Measurements from ENCODE around the gene GDPD1. TPM values are rescaled to one million over a fixed set of nuclear protein-coding genes. Genes with fewer than 3 reads are reported as not detected.
"Not testable (repeated sequence)": the region's sequence is repeated elsewhere in the genome, so short reads cannot be mapped to it uniquely, and the experiment has no call there.

GDPD1 gene
- total RNA-seq, 1 experiment from 2014 or later, result 2.6 TPM

DNA sequence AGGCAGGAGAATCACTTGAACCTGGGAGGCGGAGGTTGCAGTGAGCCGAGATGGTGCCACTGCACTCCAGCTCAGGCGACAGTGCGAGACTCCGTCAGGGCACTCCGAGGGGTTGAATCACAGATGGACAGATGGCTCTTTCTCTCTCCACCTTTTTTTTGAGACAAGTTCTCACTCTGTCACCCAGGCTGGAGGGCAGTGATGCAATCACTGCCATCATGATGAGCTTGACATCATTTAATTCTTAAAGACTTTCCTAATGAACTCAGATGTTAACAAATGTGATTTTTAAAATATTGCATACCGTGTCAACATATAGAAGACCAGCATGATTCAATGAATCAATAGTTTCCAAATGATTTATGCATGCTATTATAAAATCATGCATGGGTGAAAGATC lies 3.5 kb downstream of the GDPD1 start:
- H3K4me1 Mint-ChIP-seq, result peaks cover 6 to 7% of the 10 kb centered on the region in 2 experiments

DNA sequence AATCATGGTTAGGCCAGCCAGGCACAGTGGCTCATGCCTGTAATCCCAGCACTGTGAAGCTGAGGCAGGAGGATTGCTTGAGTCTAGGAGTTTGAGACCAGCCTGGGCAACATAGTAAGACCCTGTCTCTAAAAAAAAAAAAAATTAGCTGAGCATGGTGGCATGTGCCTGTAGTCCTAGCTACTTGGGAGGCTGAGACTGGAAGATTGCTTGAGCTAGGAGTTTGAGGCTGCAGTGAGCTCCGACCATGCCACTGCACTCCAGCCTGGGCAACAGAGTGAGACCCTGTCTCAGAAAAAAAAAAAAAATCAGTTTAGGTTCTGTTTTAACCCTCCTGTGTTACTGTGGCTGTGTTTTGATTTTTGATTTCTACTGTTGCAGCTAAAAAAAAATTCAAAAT lies 8.3 kb downstream of the GDPD1 start:
- H3K9ac ChIP-seq (ENCODE audit: extremely low read depth, insufficient read length, low read length); H3K36me3 Mint-ChIP-seq (ENCODE audit: insufficient read depth in 1 of 3, low read depth in 3 of 3); H2AFZ ChIP-seq (ENCODE audit: low read length); H3K9me3 ChIP-seq (ENCODE audit: control insufficient read depth, low read depth, low read length); H2AK5ac ChIP-seq (ENCODE audit: insufficient read length, low read length); H3K27ac ChIP-seq (ENCODE audit: insufficient read length, low read depth, low read length); H4K20me1 ChIP-seq (ENCODE audit: control insufficient read depth, insufficient read depth, insufficient read length); H2BK5ac ChIP-seq (ENCODE audit: insufficient read length, low read length); H4K91ac ChIP-seq (ENCODE audit: insufficient read length, low read depth, low read length); H3K27me3 ChIP-seq (ENCODE audit: insufficient read depth, low read length); DNase-seq; H2BK20ac ChIP-seq (ENCODE audit: low read depth, low read length, poor library complexity, severe bottlenecking); H3K18ac ChIP-seq (ENCODE audit: insufficient read length, low read depth, low read length); H3K4me3 Mint-ChIP-seq; H3K4me1 ChIP-seq (ENCODE audit: insufficient read depth, low read length); H4K5ac ChIP-seq (ENCODE audit: insufficient read length, low read depth, low read length); H3K4ac ChIP-seq (ENCODE audit: low read depth, low read length); H3K23me2 ChIP-seq (ENCODE audit: insufficient read length, low read depth, low read length, poor library complexity, severe bottlenecking); H3K27me3 Mint-ChIP-seq (ENCODE audit: low read depth); H3K79me1 ChIP-seq (ENCODE audit: insufficient read depth, low read depth, low read length, poor library complexity, severe bottlenecking); H2BK12ac ChIP-seq (ENCODE audit: insufficient read length, low read depth, low read length); H3K14ac ChIP-seq (ENCODE audit: insufficient read depth, low read length); H3K56ac ChIP-seq (ENCODE audit: insufficient read length, low read depth, low read length); H2BK15ac ChIP-seq (ENCODE audit: low read depth, low read length); H3T11ph ChIP-seq (ENCODE audit: low read length); H3K79me2 ChIP-seq (ENCODE audit: insufficient read depth, low read length); H3K4me1 Mint-ChIP-seq; H4K8ac ChIP-seq (replicated peaks; ENCODE audit: insufficient read length, low read depth, low read length); H2BK120ac ChIP-seq (ENCODE audit: low read depth, low read length, poor library complexity, severe bottlenecking); H3K27ac Mint-ChIP-seq; H3K4me2 ChIP-seq (ENCODE audit: insufficient read depth, insufficient read length, low read length); H3K23ac ChIP-seq (ENCODE audit: insufficient read length, low read depth, low read length); H3K9me3 Mint-ChIP-seq: not testable (repeated sequence)
- no CpG with 5 or more reads among the region's 1 CpG for WGBS (ENCODE audit: extremely low coverage, insufficient read length, low lambda C conversion rate)

More for the DNA sequence above, 3.5 kb downstream of the GDPD1 start:
- H2BK120ac ChIP-seq (ENCODE audit: low read depth, low read length, poor library complexity, severe bottlenecking), result no peak overlapping the region
- no peak overlapping the region for H3K27ac ChIP-seq (ENCODE audit: insufficient read length, low read depth, low read length)
- TF ChIP-seq, protein P1, sequence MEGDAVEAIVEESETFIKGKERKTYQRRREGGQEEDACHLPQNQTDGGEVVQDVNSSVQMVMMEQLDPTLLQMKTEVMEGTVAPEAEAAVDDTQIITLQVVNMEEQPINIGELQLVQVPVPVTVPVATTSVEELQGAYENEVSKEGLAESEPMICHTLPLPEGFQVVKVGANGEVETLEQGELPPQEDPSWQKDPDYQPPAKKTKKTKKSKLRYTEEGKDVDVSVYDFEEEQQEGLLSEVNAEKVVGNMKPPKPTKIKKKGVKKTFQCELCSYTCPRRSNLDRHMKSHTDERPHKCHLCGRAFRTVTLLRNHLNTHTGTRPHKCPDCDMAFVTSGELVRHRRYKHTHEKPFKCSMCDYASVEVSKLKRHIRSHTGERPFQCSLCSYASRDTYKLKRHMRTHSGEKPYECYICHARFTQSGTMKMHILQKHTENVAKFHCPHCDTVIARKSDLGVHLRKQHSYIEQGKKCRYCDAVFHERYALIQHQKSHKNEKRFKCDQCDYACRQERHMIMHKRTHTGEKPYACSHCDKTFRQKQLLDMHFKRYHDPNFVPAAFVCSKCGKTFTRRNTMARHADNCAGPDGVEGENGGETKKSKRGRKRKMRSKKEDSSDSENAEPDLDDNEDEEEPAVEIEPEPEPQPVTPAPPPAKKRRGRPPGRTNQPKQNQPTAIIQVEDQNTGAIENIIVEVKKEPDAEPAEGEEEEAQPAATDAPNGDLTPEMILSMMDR (conservative IDR thresholded peaks at IDR 0.05), result no peak
- H4K91ac ChIP-seq (ENCODE audit: insufficient read length, low read depth, low read length), result no peak overlapping the region
- no peak overlapping the region for H2AK5ac ChIP-seq (ENCODE audit: insufficient read length, low read length)
- no peaks in the 10 kb centered on the region for H3K4me1 ChIP-seq (ENCODE audit: insufficient read depth, low read length)
- no peak overlapping the region for H3K18ac ChIP-seq (ENCODE audit: insufficient read length, low read depth, low read length)
- H2BK5ac ChIP-seq (ENCODE audit: insufficient read length, low read length), result no peak overlapping the region
- no peaks in the 10 kb centered on the region for H3K9me3 Mint-ChIP-seq
- no peak for DNase-seq
- no CpG with 5 or more reads among the region's 7 CpGs for whole genome bisulfite sequencing (ENCODE audit: extremely low coverage, insufficient read length, low lambda C conversion rate)
- H3K27me3 Mint-ChIP-seq (ENCODE audit: low read depth), result peaks cover 4% of the 10 kb centered on the region; the same call in 1 of the 2 replicates
- no peaks in the 10 kb centered on the region for H3K27me3 ChIP-seq (ENCODE audit: insufficient read depth, low read length)
- H2BK15ac ChIP-seq (ENCODE audit: low read depth, low read length), result no peak overlapping the region
- no peaks in the 10 kb centered on the region for H4K20me1 ChIP-seq (ENCODE audit: control insufficient read depth, insufficient read depth, insufficient read length)
- no peaks in the 10 kb centered on the region for H3K36me3 Mint-ChIP-seq (ENCODE audit: insufficient read depth in 1 of 3, low read depth in 3 of 3)
- no peak overlapping the region for H3K27ac Mint-ChIP-seq
- no peak overlapping the region for H3K4me3 Mint-ChIP-seq
- H3K9ac ChIP-seq (ENCODE audit: extremely low read depth, insufficient read length, low read length), result no peak overlapping the region
- H3K4me2 ChIP-seq (ENCODE audit: insufficient read depth, insufficient read length, low read length), result no peak overlapping the region
- H3K79me1 ChIP-seq (ENCODE audit: insufficient read depth, low read depth, low read length, poor library complexity, severe bottlenecking), result no peaks in the 10 kb centered on the region
- H2BK20ac ChIP-seq (ENCODE audit: low read depth, low read length, poor library complexity, severe bottlenecking), result no peak overlapping the region
- no peaks in the 10 kb centered on the region for H3K9me3 ChIP-seq (ENCODE audit: control insufficient read depth, low read depth, low read length)
- H3K23ac ChIP-seq (ENCODE audit: insufficient read length, low read depth, low read length), result no peak overlapping the region
- H3K4ac ChIP-seq (ENCODE audit: low read depth, low read length), result no peak overlapping the region
- peaks cover 5% of the 10 kb centered on the region for H3K23me2 ChIP-seq (ENCODE audit: insufficient read length, low read depth, low read length, poor library complexity, severe bottlenecking)
- no peak overlapping the region for H3K14ac ChIP-seq (ENCODE audit: insufficient read depth, low read length)
- H2BK12ac ChIP-seq (ENCODE audit: insufficient read length, low read depth, low read length), result no peak overlapping the region
- no peak overlapping the region for H3T11ph ChIP-seq (ENCODE audit: low read length)
- H2AFZ ChIP-seq (ENCODE audit: low read length), result no peak overlapping the region
- no peak overlapping the region for H3K56ac ChIP-seq (ENCODE audit: insufficient read length, low read depth, low read length)
- H4K8ac ChIP-seq (replicated peaks; ENCODE audit: insufficient read length, low read depth, low read length), result no peak overlapping the region
- no peaks in the 10 kb centered on the region for H3K79me2 ChIP-seq (ENCODE audit: insufficient read depth, low read length)
- no peak overlapping the region for H4K5ac ChIP-seq (ENCODE audit: insufficient read length, low read depth, low read length)
